Measurements from ENCODE around the gene PCDHA8. TPM values are rescaled to one million over a fixed set of nuclear protein-coding genes. Genes with fewer than 3 reads are reported as not detected.

Gene PCDHA8
- total and polyA plus RNA-seq, 10 of the 15 experiments (the other 5 are each of a cell fraction or from before 2014, with no cell fraction given), result not detected

GRCh38 chr5:140883927-140884697 is 43.1 kb downstream of the PCDHA8 start:
- DNase-seq (ENCODE audit: low read depth, low spot score) (no peak), FAIRE-seq (no peak), ATAC-seq (no peak)
- Histone ChIP-seq H3K27me3 (replicated peaks in 1 of 2; ENCODE audit: control insufficient read depth in 2 of 2, insufficient read depth in 2 of 2, low read length in 1 of 2) (no peaks in the 10 kb centered on the region), H3K4me3 (no peak overlapping the region), H3K4me1 (ENCODE audit: control insufficient read depth, insufficient read depth, low read length) (no peaks in the 10 kb centered on the region), H3K9me3 (replicated peaks; ENCODE audit: control insufficient read depth, insufficient read depth, low read length) (peaks cover 2% of the 10 kb centered on the region; the same call in 1 of the 3 replicates), H2AFZ (ENCODE audit: control insufficient read depth, low read depth, low read length) (no peak overlapping the region), H3K27ac (ENCODE audit: control insufficient read depth, insufficient read depth) (no peak overlapping the region), H3K4me2 (ENCODE audit: control insufficient read depth, insufficient read depth) (no peak overlapping the region), H3K36me3 (ENCODE audit: control insufficient read depth in 2 of 2, insufficient read depth in 2 of 2, low read length in 1 of 2) (no peaks in the 10 kb centered on the region), H4K20me1 (ENCODE audit: control insufficient read depth, insufficient read depth) (no peaks in the 10 kb centered on the region), H3K79me2 (ENCODE audit: control insufficient read depth, insufficient read depth, low read length) (no peaks in the 10 kb centered on the region), H3K9ac (ENCODE audit: control insufficient read depth, insufficient read depth, low read length) (no peak overlapping the region)
- in situ Hi-C loops (cut with MboI), result no loop called here
- no peak for TF ChIP-seq RELB (IDR thresholded peaks at IDR 0.05; ENCODE audit: low read depth)
- TF ChIP-seq RAD51 (IDR thresholded peaks at IDR 0.05), result no peak
- no peak for TF ChIP-seq ELK1 (IDR thresholded peaks at IDR 0.05; ENCODE audit: low read depth, low read length)
- no peak for TF ChIP-seq MYB (IDR thresholded peaks at IDR 0.05; ENCODE audit: borderline replicate concordance, low read depth, low read length)
- no peak for TF ChIP-seq MAX (IDR thresholded peaks at IDR 0.05; ENCODE audit: low read depth, low read length)
- no peak for TF ChIP-seq IRF4 (IDR thresholded peaks at IDR 0.05; ENCODE audit: low read depth, low read length)
- no peak for TF ChIP-seq CBX3 (IDR thresholded peaks at IDR 0.05; ENCODE audit: borderline replicate concordance, low read depth)
- no peak for TF ChIP-seq CTCF (IDR thresholded peaks at IDR 0.05 in 2 of 3, conservative IDR thresholded peaks at IDR 0.05 in 1 of 3; ENCODE audit: control insufficient read depth in 2 of 3, extremely low read depth in 1 of 3, insufficient read depth in 1 of 3, low read depth in 3 of 3, low read length in 3 of 3)
- TF ChIP-seq RCOR1 (conservative IDR thresholded peaks at IDR 0.05; ENCODE audit: low read depth, low read length), result no peak
- TF ChIP-seq, protein P1, sequence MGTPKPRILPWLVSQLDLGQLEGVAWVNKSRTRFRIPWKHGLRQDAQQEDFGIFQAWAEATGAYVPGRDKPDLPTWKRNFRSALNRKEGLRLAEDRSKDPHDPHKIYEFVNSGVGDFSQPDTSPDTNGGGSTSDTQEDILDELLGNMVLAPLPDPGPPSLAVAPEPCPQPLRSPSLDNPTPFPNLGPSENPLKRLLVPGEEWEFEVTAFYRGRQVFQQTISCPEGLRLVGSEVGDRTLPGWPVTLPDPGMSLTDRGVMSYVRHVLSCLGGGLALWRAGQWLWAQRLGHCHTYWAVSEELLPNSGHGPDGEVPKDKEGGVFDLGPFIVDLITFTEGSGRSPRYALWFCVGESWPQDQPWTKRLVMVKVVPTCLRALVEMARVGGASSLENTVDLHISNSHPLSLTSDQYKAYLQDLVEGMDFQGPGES (IDR thresholded peaks at IDR 0.05), result no peak
- no peak for TF ChIP-seq NR2C1 (IDR thresholded peaks at IDR 0.05)
- no peak for TF ChIP-seq ZNF24 (IDR thresholded peaks at IDR 0.05)
- TF ChIP-seq PBX3 (IDR thresholded peaks at IDR 0.05; ENCODE audit: insufficient replicate concordance, low read depth, low read length), result no peak
- RAD21 ChIA-PET (ENCODE audit: unreplicated experiment), result no interaction called here
- POLR2A ChIA-PET, result no interaction called here
- intact Hi-C loops (cut with micrococcal nuclease; ENCODE audit: unreplicated experiment), result no loop called here
- SMC1A ChIA-PET (ENCODE audit: uncharacterized antibody, unreplicated experiment), result no interaction called here
- BruUV-seq (replicated peaks), result no TSS peak
- WGBS (ENCODE audit: insufficient coverage, insufficient replicate concordance, low lambda C conversion rate, missing lambda C conversion rate), result 86% methylated on average over 57 of the region's 79 CpGs
- CTCF ChIA-PET, result no interaction called here
